Aorta (tissue), 5 donors: Measurements from ENCODE around the gene MPHOSPH6. TPM values are rescaled to one million over a fixed set of nuclear protein-coding genes. Genes with fewer than 3 reads are reported as not detected.
"Not testable (repeated sequence)": the region's sequence is repeated elsewhere in the genome, so short reads cannot be mapped to it uniquely, and the experiment has no call there.

Source experiments
- ATAC-seq: fragments of 200-7000 bp; cut with Tn5 transposase; one replicate; pipeline ENCODE4 v1.9.1; 2022; ENCODE audit warnings: moderate library complexity; ENCODE audit not compliant: low FRiP score
- DNase-seq, 2 donors: peaks; one replicate each; pipeline ENCODE4 v3.0.0-alpha.2; 2020
- H3K27ac ChIP-seq, 2 donors: one replicate each; pipeline ENCODE4 v1.5.1; 2013; ENCODE audit warnings: low read length in 2 of 2, mild to moderate bottlenecking in 2 of 2, moderate library complexity in 2 of 2, control low read depth in 1 of 2, inconsistent platforms in 1 of 2, low read depth in 1 of 2
- H3K27me3 ChIP-seq, 2 donors: one replicate each; pipeline ENCODE4 v1.6.1; 2013; ENCODE audit warnings: control low read depth in 1 of 2, low read length in 1 of 2, mild to moderate bottlenecking in 1 of 2, moderate library complexity in 1 of 2; ENCODE audit not compliant: insufficient read depth in 2 of 2, control insufficient read depth in 1 of 2
- H3K36me3 ChIP-seq, 2 donors: one replicate each; pipeline ENCODE4 v1.6.1; 2013; ENCODE audit warnings: control low read depth in 1 of 2, low read length in 1 of 2, mild to moderate bottlenecking in 1 of 2; ENCODE audit not compliant: insufficient read depth in 2 of 2, control insufficient read depth in 1 of 2
- H3K4me1 ChIP-seq, 2 donors: one replicate each; pipeline ENCODE4 v1.6.1; 2013; ENCODE audit warnings: low read length in 2 of 2, control low read depth in 1 of 2, mild to moderate bottlenecking in 1 of 2, moderate library complexity in 1 of 2; ENCODE audit not compliant: insufficient read depth in 2 of 2, control insufficient read depth in 1 of 2
- H3K4me3 ChIP-seq, 2 donors: one replicate each; pipeline ENCODE4 v1.5.1; 2013; ENCODE audit warnings: low read length in 2 of 2, control low read depth in 1 of 2, mild to moderate bottlenecking in 1 of 2
- H3K9me3 ChIP-seq: one replicate; pipeline ENCODE4 v1.6.1; 2013; ENCODE audit warnings: mild to moderate bottlenecking, low read length; ENCODE audit not compliant: control insufficient read depth
- WGBS, 2 donors: extraction: QIAGEN DNeasy Blood & Tissue Kit; methylation state at CpG; one replicate each; pipeline ENCODE4 v1.1.7; 2013; 5-methylcytosine and 5-hydroxymethylcytosine counted together
- intact Hi-C, 2 donors: fragments of 100-400 bp; cut with DNase I; formaldehyde crosslinking; loops; one replicate each; pipeline versions ENCODE4 v1.14.2 to v1.15.0; 2022
- polyA plus RNA-seq, 2 donors: library from polyadenylated mRNA; stranded (reverse); fragments of 200-250 nt; gene quantifications; one replicate each; pipeline ENCODE4 v1.2.3, GENCODE V29; 2013
- total RNA-seq, 2 donors: library from RNA; stranded (reverse); fragmentation: NEBNext Ultra II Directional; extraction: Animal tissue kit (Norgen Biotek cat#: 25700); gene quantifications; one replicate each; pipeline ENCODE4 v1.2.1, GENCODE V29; 2021
- donor health status: healthy with polysubstance abuse.
- donor health status: Bipolar disorder and iron deficiency.
- donor health status: DM: no; HTN: no; CAD: no.
- donor health status: DM: no; HTN: no; CAD: no.
- donor health status: DM: yes; HTN: yes; CAD: no.

MPHOSPH6 gene
- total and polyA plus RNA-seq, 4 donors = 8.6 to 20.4 (median 10.5) TPM

DNA sequence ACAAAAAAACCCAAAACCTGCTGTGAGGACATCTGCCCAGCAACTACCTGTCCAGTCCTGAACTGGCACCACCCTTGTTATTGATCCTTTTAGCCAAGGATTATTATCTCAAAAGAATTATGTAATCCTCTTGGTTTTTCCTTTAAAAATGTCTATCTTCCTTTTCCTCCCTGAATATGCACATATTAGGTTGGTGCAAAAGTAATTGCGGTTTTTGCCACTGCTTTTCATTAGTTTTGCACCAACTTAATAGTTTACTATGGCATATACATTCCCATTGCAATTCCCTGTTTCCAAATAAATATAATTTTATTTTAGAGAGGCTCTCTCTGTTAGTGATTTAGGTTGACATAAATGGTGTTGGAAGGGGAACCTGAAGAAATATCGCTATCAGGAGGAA is 51.3 kb downstream of the MPHOSPH6 start:
- WGBS, 2 donors = 89 to 93% methylated on average over 2 of the region's 2 CpGs
- H3K4me1 ChIP-seq = no peaks in the 10 kb centered on the region
- ATAC-seq = no peak
- no peak for DNase-seq
- intact Hi-C loops = no loop called here
- no peaks in the 10 kb centered on the region for H3K27me3 ChIP-seq
- H3K4me3 ChIP-seq = no peak overlapping the region
- no peaks in the 10 kb centered on the region for H3K36me3 ChIP-seq
- no peaks in the 10 kb centered on the region for H3K9me3 ChIP-seq
- no peak overlapping the region for H3K27ac ChIP-seq

DNA sequence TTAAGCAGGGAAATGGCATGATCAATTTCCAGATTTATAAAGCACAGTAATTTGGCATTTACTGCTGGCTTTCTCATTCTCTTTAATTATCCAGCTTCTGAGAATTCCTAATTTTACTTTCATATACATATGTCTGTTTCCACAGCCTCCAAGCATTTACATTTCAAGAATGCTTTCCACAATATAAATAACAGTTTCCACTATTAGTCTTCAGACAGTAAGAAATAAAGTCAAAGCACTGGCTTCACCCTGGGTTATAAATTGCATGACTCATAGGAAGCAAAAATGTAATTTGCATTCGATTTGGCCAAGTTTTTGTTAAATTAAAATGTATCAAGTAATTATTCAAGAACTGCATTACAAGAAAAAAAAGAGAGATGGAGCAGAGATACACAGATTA is 53.5 kb downstream of the MPHOSPH6 start:
- intact Hi-C loops = no loop called here
- Histone ChIP-seq H3K4me1 (no peaks in the 10 kb centered on the region), H3K4me3 (no peak overlapping the region), H3K27me3 (no peaks in the 10 kb centered on the region), H3K9me3 (no peaks in the 10 kb centered on the region), H3K27ac (no peak overlapping the region), H3K36me3 (no peaks in the 10 kb centered on the region)
- ATAC-seq = no peak
- DNase-seq = no peak
- 36 to 51% methylated on average over 1 of the region's 1 CpG for WGBS, 2 donors

DNA sequence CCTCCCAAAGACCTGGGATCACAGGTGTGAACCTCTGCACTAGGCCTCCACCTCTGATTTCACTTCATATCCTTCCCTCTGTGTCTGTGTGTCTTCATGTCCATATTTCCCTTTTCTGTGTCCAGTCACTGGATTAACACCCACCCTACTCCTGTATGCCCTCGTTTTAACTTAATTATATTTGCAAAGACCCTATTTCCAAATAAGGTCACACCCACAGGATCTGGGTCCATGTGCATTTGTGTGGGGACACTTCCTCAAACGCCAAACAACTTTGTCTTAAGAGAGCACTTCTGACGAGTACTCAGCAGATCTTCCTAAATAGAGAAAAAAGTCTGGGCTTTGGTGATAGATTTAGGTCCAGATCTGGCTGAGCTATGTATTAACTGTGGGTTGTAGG is 56.3 kb downstream of the MPHOSPH6 start:
- no peaks in the 10 kb centered on the region for H3K36me3 ChIP-seq
- H3K4me3 ChIP-seq = no peak overlapping the region
- H3K4me1 ChIP-seq = no peaks in the 10 kb centered on the region
- intact Hi-C loops = no loop called here
- no peak for DNase-seq
- H3K27me3 ChIP-seq = no peaks in the 10 kb centered on the region
- no peaks in the 10 kb centered on the region for H3K9me3 ChIP-seq
- no peak for ATAC-seq
- WGBS, 2 donors = 63 to 67% methylated on average over 3 of the region's 3 CpGs
- H3K27ac ChIP-seq = no peak overlapping the region

DNA sequence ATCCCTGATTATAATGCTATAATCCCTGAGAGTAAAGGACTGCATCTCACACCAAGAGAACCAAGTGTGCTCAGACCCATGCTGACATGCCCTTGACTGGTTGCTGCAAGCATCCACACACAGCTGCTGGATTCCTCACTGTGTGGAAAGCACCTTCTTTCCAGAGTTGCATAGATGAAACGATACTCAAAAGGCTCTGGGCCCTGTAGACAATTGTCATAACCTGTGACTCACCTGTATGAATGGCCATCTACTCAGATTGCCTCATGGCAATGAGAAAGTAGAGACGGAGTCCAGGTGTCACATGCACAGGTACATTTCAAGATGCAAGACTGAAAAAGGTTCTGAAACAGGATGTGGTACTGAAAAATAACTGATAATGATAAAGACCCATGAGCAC is 58.1 kb downstream of the MPHOSPH6 start:
- no peaks in the 10 kb centered on the region for H3K27me3 ChIP-seq
- no peak overlapping the region for H3K4me3 ChIP-seq
- H3K9me3 ChIP-seq = no peaks in the 10 kb centered on the region
- 82 to 83% methylated on average over 2 of the region's 2 CpGs for WGBS, 2 donors
- DNase-seq (no peak), ATAC-seq (no peak)
- no peak overlapping the region for H3K27ac ChIP-seq
- no peaks in the 10 kb centered on the region for H3K36me3 ChIP-seq
- intact Hi-C loops = no loop called here
- no peaks in the 10 kb centered on the region for H3K4me1 ChIP-seq

DNA sequence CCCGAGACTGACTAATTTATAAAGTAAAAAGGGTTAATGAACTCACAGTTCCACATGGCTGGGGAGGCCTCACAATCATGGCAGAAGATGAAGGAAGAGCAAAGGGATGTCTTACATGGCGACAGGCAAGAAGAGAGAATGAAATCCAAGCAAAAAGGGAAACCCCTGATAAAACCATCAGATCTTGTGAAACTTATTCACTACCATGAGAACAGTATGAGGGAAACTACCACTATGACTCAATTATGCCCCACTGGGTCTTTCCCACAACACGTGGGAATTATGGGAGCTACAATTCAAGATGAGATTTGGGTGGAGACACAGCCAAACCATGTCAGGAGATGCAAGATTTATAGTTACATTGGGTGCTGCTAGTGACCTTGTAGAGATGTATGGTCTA is 60.8 kb downstream of the MPHOSPH6 start:
- H3K4me1 ChIP-seq, H3K27me3 ChIP-seq, intact Hi-C loops, H3K27ac ChIP-seq, ATAC-seq, DNase-seq, H3K9me3 ChIP-seq, H3K36me3 ChIP-seq, H3K4me3 ChIP-seq: not testable (repeated sequence)
- WGBS, 2 donors = 65 to 73% methylated on average over 3 of the region's 3 CpGs

DNA sequence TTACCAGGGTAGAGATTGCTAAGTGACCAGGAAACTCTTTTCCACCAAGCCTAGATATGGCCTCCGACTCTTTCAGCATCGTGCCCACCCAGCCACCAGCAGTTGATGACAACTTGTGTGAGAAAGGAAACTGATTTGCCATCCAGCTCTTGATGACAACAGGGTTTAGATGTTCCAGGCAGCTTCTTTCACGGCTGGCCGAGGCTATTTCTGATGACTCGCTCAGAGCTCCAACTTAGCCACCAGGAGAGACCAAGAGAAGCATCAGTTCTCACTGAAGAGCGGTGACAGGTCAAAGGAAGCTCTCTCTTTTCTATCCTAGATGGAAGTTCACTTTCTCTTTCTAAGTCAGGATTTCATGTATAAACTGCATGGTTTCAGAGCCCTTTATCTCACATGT is 61.2 kb downstream of the MPHOSPH6 start:
- WGBS, 2 donors = 80 to 83% methylated on average over 6 of the region's 6 CpGs
- H3K9me3 ChIP-seq = no peaks in the 10 kb centered on the region
- H3K4me3 ChIP-seq = no peak overlapping the region
- no peaks in the 10 kb centered on the region for H3K4me1 ChIP-seq
- no peak overlapping the region for H3K27ac ChIP-seq
- no peaks in the 10 kb centered on the region for H3K27me3 ChIP-seq
- ATAC-seq (no peak), DNase-seq (no peak)
- intact Hi-C loops = no loop called here
- H3K36me3 ChIP-seq = no peaks in the 10 kb centered on the region

DNA sequence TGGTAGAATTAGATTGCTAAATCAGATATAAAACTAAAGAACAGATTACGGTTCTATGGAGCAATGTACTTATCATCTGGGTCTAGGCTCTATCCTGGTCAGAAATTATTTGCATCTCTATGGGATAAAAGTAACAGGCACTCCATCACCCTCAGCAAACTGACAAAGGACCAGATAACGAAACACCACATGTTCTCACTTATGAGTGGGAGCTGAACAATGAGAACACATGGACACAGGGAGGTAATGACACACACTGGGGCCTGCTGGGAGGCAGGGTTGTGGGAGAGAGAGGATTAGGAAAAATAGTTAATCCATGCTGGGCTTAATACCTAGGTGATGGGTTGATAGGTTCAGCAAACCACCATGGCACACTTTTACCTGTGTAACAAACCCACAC is 61.9 kb downstream of the MPHOSPH6 start:
- Histone ChIP-seq H3K36me3 (no peaks in the 10 kb centered on the region), H3K4me1 (no peaks in the 10 kb centered on the region), H3K27me3 (no peaks in the 10 kb centered on the region), H3K4me3 (no peak overlapping the region), H3K27ac (no peak overlapping the region), H3K9me3 (no peaks in the 10 kb centered on the region)
- DNase-seq (no peak), ATAC-seq (no peak)
- intact Hi-C loops = no loop called here
- WGBS, 2 donors = 79 to 86% methylated on average over 2 of the region's 2 CpGs

DNA sequence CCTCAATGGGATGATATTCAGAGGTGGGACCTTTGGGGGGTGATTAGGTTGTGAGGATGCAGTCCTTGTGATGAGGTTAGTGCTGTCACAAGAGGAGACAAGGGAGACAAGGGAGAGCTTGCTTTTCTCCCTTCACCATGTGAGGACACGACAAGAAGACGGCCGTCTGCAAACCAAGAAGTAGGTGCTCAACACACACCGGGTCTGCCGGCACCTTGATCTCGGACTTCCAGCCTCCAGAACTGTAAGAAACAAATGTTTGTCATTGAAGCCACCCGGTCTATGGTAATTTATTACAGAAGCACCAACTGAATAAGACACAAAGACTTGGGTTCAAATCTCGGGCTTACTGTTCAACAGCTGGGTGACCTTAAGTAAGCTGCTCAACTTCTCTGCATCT is 64.9 kb downstream of the MPHOSPH6 start:
- no peak for DNase-seq
- ATAC-seq = no peak
- Histone ChIP-seq H3K27ac (no peak overlapping the region), H3K4me3 (no peak overlapping the region), H3K9me3 (no peaks in the 10 kb centered on the region), H3K36me3 (no peaks in the 10 kb centered on the region), H3K27me3 (peaks cover 0 to 2% of the 10 kb centered on the region in 2 donors), H3K4me1 (no peaks in the 10 kb centered on the region)
- WGBS, 2 donors = 89 to 93% methylated on average over 8 of the region's 8 CpGs
- intact Hi-C loops = no loop called here
